CD4-positive, CD25-positive, alpha-beta regulatory T cell (primary cell): Measurements from ENCODE around the gene NEXN. TPM values are rescaled to one million over a fixed set of nuclear protein-coding genes. Genes with fewer than 3 reads are reported as not detected.

Source experiments
- ATAC-seq, 2 donors: fragments of 150-1000 bp; cut with Tn5 transposase; one replicate each; pipeline ENCODE4 v1.10.0; 2021; ENCODE audit warnings: low read depth in 2 of 2, moderate number of reproducible peaks in 2 of 2, moderate library complexity in 1 of 2
- DNase-seq, 3 donors: peaks; one replicate each; pipeline versions ENCODE4 v3.0.0 to v3.0.0-alpha.2; 2012 to 2022; ENCODE audit warnings: mixed read lengths in 1 of 3
- H3K27ac ChIP-seq: one replicate; pipeline ENCODE4 v1.7.0; 2013; ENCODE audit warnings: mild to moderate bottlenecking, low read length; ENCODE audit not compliant: insufficient read depth, poor library complexity, severe bottlenecking
- H3K27me3 ChIP-seq: one replicate; pipeline ENCODE4 v1.7.0; 2013; ENCODE audit warnings: low read length; ENCODE audit not compliant: control insufficient read depth, insufficient read depth
- H3K36me3 ChIP-seq: one replicate; pipeline ENCODE4 v1.7.0; 2013; ENCODE audit warnings: mild to moderate bottlenecking, low read length, moderate library complexity; ENCODE audit not compliant: control insufficient read depth, insufficient read depth
- H3K4me1 ChIP-seq: 2 replicates; pipeline ENCODE4 v1.7.0; 2013; ENCODE audit warnings: mild to moderate bottlenecking, low read length; ENCODE audit not compliant: insufficient read depth, control insufficient read depth, poor library complexity, severe bottlenecking
- H3K4me3 ChIP-seq: one replicate; pipeline ENCODE4 v1.7.0; 2013; ENCODE audit warnings: low read depth, mild to moderate bottlenecking, low read length, moderate library complexity
- H3K9me3 ChIP-seq, 2 experiments: 1 replicate in 1 of 2; 2 replicates in 1 of 2; pipeline ENCODE4 v1.7.0; 2013; ENCODE audit warnings: low read length in 2 of 2, mild to moderate bottlenecking in 1 of 2, moderate library complexity in 1 of 2; ENCODE audit not compliant: control insufficient read depth in 2 of 2
- H3K27ac Mint-ChIP-seq, 3 donors: one replicate each; pipeline ENCODE4 v1.8.0; 2020 to 2022; ENCODE audit warnings: mild to moderate bottlenecking in 3 of 3, mixed read lengths in 3 of 3, moderate library complexity in 2 of 3
- H3K27me3 Mint-ChIP-seq: one replicate; pipeline ENCODE4 v1.8.0; 2022; ENCODE audit warnings: mild to moderate bottlenecking, mixed read lengths
- H3K36me3 Mint-ChIP-seq: one replicate; pipeline ENCODE4 v1.8.0; 2020; ENCODE audit warnings: mixed read lengths
- H3K4me1 Mint-ChIP-seq, 4 donors: one replicate each; pipeline ENCODE4 v1.8.0; 2020 to 2022; ENCODE audit warnings: mixed read lengths in 4 of 4, mild to moderate bottlenecking in 1 of 4
- H3K4me3 Mint-ChIP-seq, 4 donors: one replicate each; pipeline ENCODE4 v1.8.0; 2020 to 2022; ENCODE audit warnings: mild to moderate bottlenecking in 4 of 4, mixed read lengths in 4 of 4, moderate library complexity in 3 of 4
- H3K9me3 Mint-ChIP-seq, 7 donors: one replicate each; pipeline ENCODE4 v1.8.0; 2020 to 2022; ENCODE audit warnings: mixed read lengths in 7 of 7, mild to moderate bottlenecking in 3 of 7, moderate library complexity in 2 of 7
- polyA plus RNA-seq, 4 donors: library from polyadenylated mRNA; unstranded; fragments of 300-500 nt; fragmentation: Illumina TruSeq; gene quantifications; one replicate each; pipeline ENCODE4 v1.2.3, GENCODE V29; 2021
- total RNA-seq: library from RNA; stranded (reverse); gene quantifications from one replicate; pipeline ENCODE4 v1.2.3, GENCODE V29; 2022

The NEXN gene
- total and polyA plus RNA-seq, 5 donors from 2014 or later, result 0.17 to 1.1 (median 0.32) TPM; not detected in 1

DNA sequence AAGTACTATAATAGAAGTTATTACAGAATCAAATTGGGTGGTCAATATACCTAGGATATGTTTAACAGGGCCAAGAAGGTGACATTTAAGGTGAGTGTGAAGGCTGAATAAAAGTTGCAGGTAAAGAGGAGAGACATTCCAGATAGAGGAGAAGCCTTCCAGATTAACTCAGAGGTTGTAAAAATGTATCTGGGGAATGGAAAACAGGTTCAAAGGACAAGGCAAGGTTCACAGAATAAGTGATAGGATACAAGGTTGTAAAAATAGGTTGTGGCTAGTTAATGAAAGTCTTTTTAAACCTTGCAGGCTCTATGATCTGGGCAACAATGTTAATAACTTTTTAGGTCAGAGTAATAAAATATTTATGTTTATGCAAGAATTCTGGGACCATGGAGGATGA, 50.2 kb downstream of the NEXN start:
- no peaks in the 10 kb centered on the region for H3K9me3 Mint-ChIP-seq
- H3K4me1 Mint-ChIP-seq, result peaks cover 3 to 22% (median 11%) of the 10 kb centered on the region in 4 donors
- Histone ChIP-seq H3K27me3 (no peaks in the 10 kb centered on the region), H3K4me3 (no peak overlapping the region), H3K27ac (no peak overlapping the region), H3K36me3 (peaks cover 5% of the 10 kb centered on the region), H3K9me3 (no peaks in the 10 kb centered on the region), H3K4me1 (no peaks in the 10 kb centered on the region)
- H3K36me3 Mint-ChIP-seq, result peaks cover 6% of the 10 kb centered on the region
- no peak overlapping the region for H3K27ac Mint-ChIP-seq
- no peaks in the 10 kb centered on the region for H3K27me3 Mint-ChIP-seq
- ATAC-seq (no peak), DNase-seq (no peak)
- no peak overlapping the region for H3K4me3 Mint-ChIP-seq

DNA sequence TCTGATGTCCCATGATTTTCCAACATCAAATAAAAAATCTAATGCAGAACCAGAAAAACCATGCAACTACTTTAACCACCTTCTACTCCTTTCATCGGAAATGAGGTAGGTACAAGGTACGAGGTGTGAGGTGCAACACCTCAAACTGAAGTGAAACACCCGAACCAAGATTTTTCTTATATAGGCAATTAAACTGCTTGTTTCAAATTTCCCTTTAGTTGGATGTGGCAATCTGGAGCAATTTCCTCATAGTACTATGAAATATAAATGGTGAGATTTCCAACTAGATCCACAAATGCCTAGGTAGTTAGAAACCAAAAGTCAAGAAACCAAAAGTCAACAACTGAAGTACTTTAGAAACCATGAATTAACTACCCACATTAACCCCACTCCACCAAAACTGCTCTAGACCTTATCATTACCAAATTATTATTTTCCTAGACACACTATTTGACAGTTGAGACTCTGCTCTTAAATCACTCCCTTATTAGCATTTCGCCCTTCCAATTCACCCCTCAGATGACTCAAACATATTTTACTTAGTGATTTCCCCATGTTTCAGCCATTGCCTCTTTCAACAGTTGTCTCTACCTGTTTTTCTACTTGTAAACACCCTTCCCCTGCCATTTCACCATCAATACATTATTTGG, 52.6 kb downstream of the NEXN start:
- Mint-ChIP-seq H3K9me3 (no peaks in the 10 kb centered on the region), H3K36me3 (peaks cover 17% of the 10 kb centered on the region), H3K27ac (no peak overlapping the region), H3K4me3 (no peak overlapping the region), H3K27me3 (no peaks in the 10 kb centered on the region), H3K4me1 (peaks cover 5 to 23% (median 14%) of the 10 kb centered on the region in 4 donors)
- Histone ChIP-seq H3K4me3 (no peak overlapping the region), H3K27me3 (no peaks in the 10 kb centered on the region), H3K27ac (no peak overlapping the region), H3K9me3 (no peaks in the 10 kb centered on the region), H3K4me1 (no peaks in the 10 kb centered on the region), H3K36me3 (peaks cover 25% of the 10 kb centered on the region)
- no peak for ATAC-seq
- no peak for DNase-seq

DNA sequence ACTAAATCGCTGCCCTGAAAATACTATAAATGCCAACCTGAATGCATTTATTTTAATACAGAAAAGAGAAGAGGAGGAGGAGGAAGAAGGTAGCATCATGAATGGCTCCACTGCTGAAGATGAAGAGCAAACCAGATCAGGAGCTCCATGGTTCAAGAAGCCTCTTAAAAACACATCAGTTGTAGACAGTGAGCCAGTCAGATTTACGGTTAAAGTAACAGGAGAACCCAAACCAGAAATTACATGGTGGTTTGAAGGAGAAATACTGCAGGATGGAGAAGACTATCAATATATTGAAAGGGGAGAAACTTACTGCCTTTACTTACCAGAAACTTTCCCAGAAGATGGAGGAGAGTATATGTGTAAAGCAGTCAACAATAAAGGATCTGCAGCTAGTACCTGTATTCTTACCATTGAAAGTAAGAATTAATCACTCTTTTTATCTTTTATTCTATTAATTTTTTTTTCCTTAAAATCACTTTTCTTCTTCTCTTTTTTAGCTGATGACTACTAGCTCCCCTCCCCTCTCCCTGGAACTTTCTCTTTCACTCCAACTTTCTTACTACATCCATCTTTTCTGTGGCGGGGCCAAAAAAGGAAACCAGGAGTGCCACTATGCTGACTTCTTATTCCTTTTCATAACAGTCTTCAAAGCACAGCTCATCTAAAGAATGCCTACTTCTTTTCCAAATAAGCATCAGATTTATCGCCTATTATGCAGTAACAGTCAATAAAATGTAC, 54.1 kb downstream of the NEXN start:
- no peak for ATAC-seq

DNA sequence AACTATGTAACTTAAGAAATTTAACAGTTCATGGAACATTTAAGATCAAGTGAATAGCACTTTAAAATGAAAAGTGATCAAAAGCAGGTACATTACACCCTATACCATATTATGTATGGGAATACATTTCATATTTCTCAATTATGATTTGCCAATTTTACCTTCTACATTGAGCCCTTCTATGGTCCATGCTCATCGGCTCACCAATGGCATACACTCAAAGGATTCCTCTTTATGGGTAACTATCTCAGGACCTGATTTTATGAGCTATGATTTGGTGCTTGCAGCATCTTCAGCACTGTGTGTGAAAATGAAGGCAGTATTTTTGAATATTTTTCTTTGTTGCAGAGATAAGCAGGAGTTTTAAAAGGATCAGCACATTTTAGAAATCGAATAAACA, 56.9 kb downstream of the NEXN start:
- H3K27me3 Mint-ChIP-seq, result no peaks in the 10 kb centered on the region
- peaks cover 34% of the 10 kb centered on the region for H3K36me3 Mint-ChIP-seq
- H3K27ac ChIP-seq, result no peak overlapping the region
- peak overlapping the region in 1 of 3 donors; percentile 70 for H3K27ac Mint-ChIP-seq
- H3K9me3 ChIP-seq, result no peaks in the 10 kb centered on the region
- no peaks in the 10 kb centered on the region for H3K9me3 Mint-ChIP-seq
- no peak overlapping the region for H3K4me3 ChIP-seq
- no peak overlapping the region for H3K4me3 Mint-ChIP-seq
- peaks cover 3% of the 10 kb centered on the region for H3K4me1 ChIP-seq
- ATAC-seq (no peak), DNase-seq (no peak)
- peaks cover 66% of the 10 kb centered on the region for H3K36me3 ChIP-seq
- H3K27me3 ChIP-seq, result no peaks in the 10 kb centered on the region
- peaks cover 21 to 42% (median 25%) of the 10 kb centered on the region in 4 donors for H3K4me1 Mint-ChIP-seq

More for the DNA sequence above, 54.1 kb downstream of the NEXN start:
- Histone ChIP-seq H3K4me1 (no peaks in the 10 kb centered on the region), H3K27me3 (no peaks in the 10 kb centered on the region), H3K27ac (no peak overlapping the region), H3K36me3 (peaks cover 39% of the 10 kb centered on the region), H3K4me3 (no peak overlapping the region), H3K9me3 (no peaks in the 10 kb centered on the region)
- Mint-ChIP-seq H3K4me1 (peaks cover 10 to 33% (median 14%) of the 10 kb centered on the region in 4 donors), H3K27me3 (no peaks in the 10 kb centered on the region), H3K4me3 (no peak overlapping the region), H3K9me3 (no peaks in the 10 kb centered on the region), H3K36me3 (peaks cover 21% of the 10 kb centered on the region), H3K27ac (peak overlapping the region in 2 of 3 donors; percentile 11 to 15)
- DNase-seq, result no peak

DNA sequence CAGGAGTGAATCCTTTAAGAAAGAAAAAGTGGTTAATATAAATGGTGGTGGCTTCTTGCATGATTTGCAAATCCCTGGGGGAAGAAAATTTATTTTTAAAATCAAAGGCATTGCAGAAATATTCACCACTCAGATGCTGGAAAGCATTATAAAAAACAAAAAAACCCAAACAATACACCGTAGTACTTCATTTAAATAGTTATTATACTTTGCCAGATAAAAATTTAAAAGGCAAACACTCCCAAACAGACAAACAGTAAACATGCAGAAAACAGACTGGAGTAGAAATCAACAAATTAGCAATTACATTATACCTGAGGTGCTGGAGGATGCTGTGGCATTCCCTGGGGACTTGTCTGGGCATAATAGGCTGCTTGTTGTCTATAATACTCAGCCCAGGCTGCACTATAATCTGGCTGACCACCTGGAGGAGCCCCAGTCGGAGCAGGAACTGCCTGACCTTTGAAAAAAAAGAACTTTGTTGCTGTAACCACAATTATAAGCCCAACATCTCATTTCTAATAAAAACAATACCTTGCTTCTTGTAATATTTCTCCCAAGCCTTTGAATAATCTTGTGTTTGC, 60.5 kb downstream of the NEXN start:
- no peaks in the 10 kb centered on the region for H3K9me3 Mint-ChIP-seq
- peaks cover 25 to 43% (median 35%) of the 10 kb centered on the region in 4 donors for H3K4me1 Mint-ChIP-seq
- H3K36me3 ChIP-seq, result peaks cover 93% of the 10 kb centered on the region
- H3K27me3 ChIP-seq, result no peaks in the 10 kb centered on the region
- H3K4me1 ChIP-seq, result peaks cover 3% of the 10 kb centered on the region
- DNase-seq (no peak), ATAC-seq (no peak)
- H3K36me3 Mint-ChIP-seq, result peaks cover 48% of the 10 kb centered on the region
- H3K27ac ChIP-seq, result no peak overlapping the region
- H3K27me3 Mint-ChIP-seq, result no peaks in the 10 kb centered on the region
- H3K4me3 Mint-ChIP-seq, result no peak overlapping the region
- no peak overlapping the region for H3K4me3 ChIP-seq
- H3K9me3 ChIP-seq, result no peaks in the 10 kb centered on the region
- H3K27ac Mint-ChIP-seq, result peak overlapping the region in 2 of 3 donors; percentile 2 to 9

DNA sequence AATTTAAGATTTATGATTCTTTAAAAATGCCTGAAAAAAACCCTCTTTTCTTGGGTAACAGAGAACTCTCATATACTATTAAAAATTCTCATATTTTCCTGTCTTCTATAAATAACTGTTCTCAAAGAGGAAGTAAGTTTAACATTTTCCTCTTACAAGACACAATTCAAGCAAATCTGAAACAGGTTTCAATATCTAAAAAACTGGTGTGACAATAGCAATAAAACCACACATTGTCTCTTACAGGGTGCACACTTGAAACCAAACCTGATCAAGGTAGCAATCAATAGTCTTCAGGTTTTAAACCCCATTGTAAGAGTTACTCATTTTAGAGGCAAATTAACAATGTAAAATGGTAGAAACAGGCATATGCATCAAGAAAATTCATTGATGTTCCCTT, 62.4 kb downstream of the NEXN start:
- ATAC-seq, result no peak
- Histone ChIP-seq H3K4me1 (peaks cover 3% of the 10 kb centered on the region), H3K36me3 (peaks cover 96% of the 10 kb centered on the region), H3K27me3 (no peaks in the 10 kb centered on the region), H3K4me3 (no peak overlapping the region), H3K27ac (no peak overlapping the region), H3K9me3 (no peaks in the 10 kb centered on the region)
- Mint-ChIP-seq H3K4me3 (no peak overlapping the region), H3K27me3 (no peaks in the 10 kb centered on the region), H3K27ac (peak overlapping the region in 1 of 3 donors; percentile 63), H3K4me1 (peaks cover 19 to 44% (median 32%) of the 10 kb centered on the region in 4 donors), H3K36me3 (peaks cover 48% of the 10 kb centered on the region), H3K9me3 (no peaks in the 10 kb centered on the region)
- DNase-seq, result no peak

DNA sequence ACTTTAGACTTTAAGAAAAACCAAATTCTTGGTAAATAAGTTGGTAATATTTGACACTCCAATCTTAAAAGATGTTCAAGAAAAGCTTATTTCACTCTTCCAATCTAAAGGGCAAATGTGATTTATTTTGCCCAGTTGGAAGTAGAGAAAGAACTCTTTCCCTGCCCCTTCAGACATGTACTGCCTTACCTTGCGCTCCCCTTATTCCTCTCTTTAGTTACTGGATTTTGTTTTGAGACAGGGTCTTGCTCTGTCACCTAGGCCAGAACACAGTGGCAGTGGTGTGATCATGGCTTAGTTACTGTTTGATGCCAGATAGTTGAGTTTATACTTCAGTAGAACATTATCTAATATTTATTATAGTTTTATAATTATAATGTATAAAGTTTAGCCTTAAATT, 62.9 kb downstream of the NEXN start:
- Histone ChIP-seq H3K4me1 (peaks cover 3% of the 10 kb centered on the region), H3K36me3 (peaks cover 97% of the 10 kb centered on the region), H3K4me3 (no peak overlapping the region), H3K9me3 (no peaks in the 10 kb centered on the region), H3K27ac (no peak overlapping the region), H3K27me3 (no peaks in the 10 kb centered on the region)
- H3K27ac Mint-ChIP-seq, result peak overlapping the region; percentile 9 to 63 (median 47)
- no peaks in the 10 kb centered on the region for H3K9me3 Mint-ChIP-seq
- H3K36me3 Mint-ChIP-seq, result peaks cover 48% of the 10 kb centered on the region
- peaks cover 19 to 44% (median 32%) of the 10 kb centered on the region in 4 donors for H3K4me1 Mint-ChIP-seq
- no peak for DNase-seq
- H3K4me3 Mint-ChIP-seq, result no peak overlapping the region
- ATAC-seq, result no peak
- H3K27me3 Mint-ChIP-seq, result no peaks in the 10 kb centered on the region
